ENCODE results near the gene LST1.

DNA sequence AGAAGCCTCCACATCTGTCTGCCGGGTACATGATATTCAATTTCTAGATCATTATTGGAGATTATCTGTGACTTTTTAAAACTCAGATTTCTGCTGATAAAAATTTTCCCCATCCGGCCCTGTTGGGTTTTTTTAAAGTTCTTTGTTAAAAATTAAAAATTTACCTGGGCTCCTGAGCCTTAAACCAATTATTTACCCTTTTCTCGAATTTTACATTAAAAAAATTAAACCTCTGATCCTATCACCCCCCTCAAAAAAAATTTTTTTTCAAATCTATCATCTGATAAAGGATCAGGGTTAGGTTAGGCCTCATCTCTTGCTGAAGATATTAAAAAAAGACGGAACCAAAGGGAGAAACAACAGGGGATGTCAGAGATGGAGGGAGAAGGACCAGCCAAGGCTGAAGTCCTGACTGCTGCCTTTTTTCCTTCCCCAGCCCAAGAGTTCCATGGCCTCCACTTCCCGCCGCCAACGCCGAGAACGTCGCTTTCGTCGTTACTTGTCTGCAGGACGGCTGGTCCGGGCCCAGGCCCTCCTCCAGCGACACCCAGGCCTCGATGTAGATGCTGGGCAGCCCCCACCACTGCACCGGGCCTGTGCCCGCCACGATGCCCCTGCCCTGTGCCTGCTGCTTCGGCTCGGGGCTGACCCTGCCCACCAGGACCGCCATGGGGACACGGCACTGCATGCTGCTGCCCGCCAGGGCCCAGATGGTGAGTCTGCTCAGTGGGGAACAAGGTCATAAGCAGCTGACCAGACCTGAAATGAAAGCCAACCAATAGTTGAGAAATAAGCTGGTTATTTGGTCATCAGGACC lies 38.1 kb upstream of the LST1 start:
- TF ChIP-seq POLR2AphosphoS5 (IDR thresholded peaks at IDR 0.05) = no peak
- TF ChIP-seq CTCF (IDR thresholded peaks at IDR 0.05) = no peak
- no peak for TF ChIP-seq POLR2A (IDR thresholded peaks at IDR 0.05)

All from upper lobe of left lung (tissue), 4 donors.